ENCODE measurements around the gene ICA1L.
"Not testable (repeated sequence)": the region's sequence is repeated elsewhere in the genome, so short reads cannot be mapped to it uniquely, and the experiment has no call there.

The ICA1L gene

GRCh38 chr2:202818321-202818720 is 53.2 kb downstream of the ICA1L start:
- Mint-ChIP-seq H3K4me3 (no peak overlapping the region), H3K9me3 (peaks cover 6% of the 10 kb centered on the region), H3K4me1 (no peaks in the 10 kb centered on the region), H3K27ac (no peak overlapping the region), H3K27me3 (no peaks in the 10 kb centered on the region), H3K36me3 (peaks cover 13% of the 10 kb centered on the region)
- no peak for ATAC-seq

DNA sequence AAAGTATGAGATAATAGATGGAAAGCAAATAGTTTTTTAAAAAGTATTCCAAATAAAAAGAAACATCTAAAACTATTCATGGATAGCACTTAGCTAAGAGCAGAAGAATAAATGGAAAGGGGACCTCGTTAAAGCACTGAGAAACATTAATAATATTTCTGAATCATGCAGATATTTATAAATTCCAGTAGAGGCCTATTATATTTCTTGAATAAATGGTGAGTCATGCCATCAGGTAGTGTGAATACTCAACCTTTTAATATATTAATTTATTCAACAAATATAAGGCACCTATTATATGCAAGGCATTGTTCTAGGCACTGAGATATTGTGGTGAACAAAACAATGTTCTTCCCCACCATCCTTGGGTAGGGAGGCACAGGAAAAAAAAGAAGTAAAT is 53.8 kb downstream of the ICA1L start:
- no peak for ATAC-seq
- Mint-ChIP-seq H3K4me1 (no peaks in the 10 kb centered on the region), H3K9me3 (peaks cover 6% of the 10 kb centered on the region), H3K4me3 (no peak overlapping the region), H3K27me3 (no peaks in the 10 kb centered on the region), H3K27ac (no peak overlapping the region), H3K36me3 (peaks cover 13% of the 10 kb centered on the region)

GRCh38 chr2:202815548-202816360 is 55.8 kb downstream of the ICA1L start:
- Mint-ChIP-seq H3K4me3 (no peak overlapping the region), H3K9me3 (peaks cover 9% of the 10 kb centered on the region), H3K36me3 (peaks cover 24% of the 10 kb centered on the region), H3K27me3 (no peaks in the 10 kb centered on the region), H3K4me1 (no peaks in the 10 kb centered on the region), H3K27ac (no peak overlapping the region)
- ATAC-seq, result no peak

GRCh38 chr2:202814226-202814625 is 57.3 kb downstream of the ICA1L start:
- Mint-ChIP-seq H3K4me3 (no peak overlapping the region), H3K4me1 (no peaks in the 10 kb centered on the region), H3K36me3 (peaks cover 38% of the 10 kb centered on the region), H3K27ac (no peak overlapping the region), H3K9me3 (peaks cover 11% of the 10 kb centered on the region), H3K27me3 (no peaks in the 10 kb centered on the region)
- ATAC-seq, result no peak

GRCh38 chr2:202813387-202813786 is 58.2 kb downstream of the ICA1L start:
- Mint-ChIP-seq H3K4me3 (no peak overlapping the region), H3K36me3 (peaks cover 46% of the 10 kb centered on the region)
- ATAC-seq, result no peak

GRCh38 chr2:202808754-202809153 is 62.8 kb downstream of the ICA1L start:
- Mint-ChIP-seq H3K36me3 (peaks cover 64% of the 10 kb centered on the region), H3K27me3 (no peaks in the 10 kb centered on the region), H3K4me3 (no peak overlapping the region), H3K9me3 (peaks cover 7% of the 10 kb centered on the region), H3K4me1 (no peaks in the 10 kb centered on the region), H3K27ac (no peak overlapping the region)
- ATAC-seq, result no peak

More at GRCh38 chr2:202813387-202813786, 58.2 kb downstream of the ICA1L start:
- H3K4me1 Mint-ChIP-seq, result no peaks in the 10 kb centered on the region
- no peaks in the 10 kb centered on the region for H3K27me3 Mint-ChIP-seq
- H3K9me3 Mint-ChIP-seq, result peaks cover 13% of the 10 kb centered on the region
- no peak overlapping the region for H3K27ac Mint-ChIP-seq

GRCh38 chr2:202807431-202808138 is 64.0 kb downstream of the ICA1L start:
- H3K9me3 Mint-ChIP-seq, H3K4me3 Mint-ChIP-seq, H3K27me3 Mint-ChIP-seq, ATAC-seq, H3K4me1 Mint-ChIP-seq, H3K27ac Mint-ChIP-seq: not testable (repeated sequence)
- peaks cover 68% of the 10 kb centered on the region for H3K36me3 Mint-ChIP-seq

GRCh38 chr2:202805911-202806310 is 65.7 kb downstream of the ICA1L start:
- not testable (repeated sequence) for H3K27me3 Mint-ChIP-seq, H3K27ac Mint-ChIP-seq, ATAC-seq, H3K9me3 Mint-ChIP-seq, H3K4me1 Mint-ChIP-seq, H3K4me3 Mint-ChIP-seq
- H3K36me3 Mint-ChIP-seq, result peaks cover 75% of the 10 kb centered on the region

GRCh38 chr2:202797944-202798343 is 73.6 kb downstream of the ICA1L start:
- no peak for ATAC-seq
- Mint-ChIP-seq H3K4me1 (no peaks in the 10 kb centered on the region), H3K36me3 (peaks cover 54% of the 10 kb centered on the region), H3K4me3 (no peak overlapping the region), H3K27me3 (no peaks in the 10 kb centered on the region), H3K27ac (no peak overlapping the region), H3K9me3 (peaks cover 3% of the 10 kb centered on the region)

DNA sequence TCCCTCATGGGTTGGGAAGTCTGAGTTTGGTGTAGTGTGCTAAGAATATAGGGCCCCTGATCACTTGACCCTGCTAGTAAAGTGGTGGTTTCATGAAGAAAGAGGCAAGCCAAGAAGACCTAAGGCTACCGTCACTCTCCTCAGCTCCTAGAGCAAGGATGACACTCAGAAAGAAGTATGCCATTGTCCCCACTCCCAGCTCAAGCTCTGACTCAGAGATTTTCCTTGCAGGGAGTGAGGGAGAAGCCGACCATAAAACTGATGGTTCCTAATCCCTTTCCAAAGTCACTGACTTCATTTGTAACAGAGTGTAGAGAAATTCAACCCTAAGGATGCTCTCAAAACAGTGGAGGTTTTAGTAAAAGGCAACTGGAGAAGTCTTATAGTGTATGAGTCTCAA is 80.9 kb downstream of the ICA1L start:
- ATAC-seq, result no peak
- Mint-ChIP-seq H3K27ac (no peak overlapping the region), H3K4me1 (no peaks in the 10 kb centered on the region), H3K27me3 (no peaks in the 10 kb centered on the region), H3K36me3 (peaks cover 35% of the 10 kb centered on the region), H3K9me3 (no peaks in the 10 kb centered on the region), H3K4me3 (no peak overlapping the region)

- Mint-ChIP-seq H3K27ac (peak overlapping the region; percentile 12), H3K4me1 (no peaks in the 10 kb centered on the region), H3K9me3 (no peaks in the 10 kb centered on the region), H3K36me3 (peaks cover 55% of the 10 kb centered on the region), H3K4me3 (no peak overlapping the region), H3K27me3 (no peaks in the 10 kb centered on the region)
- ATAC-seq, result no peak
Measured at GRCh38 chr2:202786842-202787241, 84.7 kb downstream of the ICA1L start.

DNA sequence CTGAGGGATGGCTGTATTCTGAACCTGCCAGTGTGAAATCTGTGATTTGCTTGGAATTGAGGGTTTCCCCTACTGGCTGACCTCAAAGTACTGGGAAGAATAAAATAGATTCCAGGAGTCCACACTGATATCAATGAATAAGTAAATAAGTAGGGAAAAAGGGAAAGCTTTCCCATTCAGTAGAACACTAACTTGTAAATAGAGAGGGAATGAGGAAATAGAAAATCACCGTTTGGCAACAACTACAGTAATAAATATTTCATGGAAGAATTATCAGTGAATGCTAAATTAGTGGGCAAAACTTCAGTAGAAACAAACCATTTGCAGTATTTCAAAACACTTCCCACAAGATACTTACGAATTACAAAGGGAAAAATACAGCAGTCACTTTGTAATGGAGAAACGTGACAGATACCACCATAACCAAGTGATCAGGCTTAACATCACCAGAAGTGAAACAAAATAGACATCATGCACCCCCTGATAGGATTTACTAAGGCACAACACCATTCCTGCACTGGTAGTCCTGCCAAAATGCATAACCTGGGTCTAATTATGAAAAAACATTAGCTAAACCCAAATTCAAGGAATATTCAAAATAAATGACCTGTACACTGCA is 88.5 kb downstream of the ICA1L start:
- Mint-ChIP-seq H3K36me3 (peaks cover 56% of the 10 kb centered on the region), H3K9me3 (no peaks in the 10 kb centered on the region), H3K4me1 (peaks cover 5% of the 10 kb centered on the region), H3K27ac (no peak overlapping the region), H3K4me3 (no peak overlapping the region), H3K27me3 (no peaks in the 10 kb centered on the region)
- ATAC-seq, result no peak

DNA sequence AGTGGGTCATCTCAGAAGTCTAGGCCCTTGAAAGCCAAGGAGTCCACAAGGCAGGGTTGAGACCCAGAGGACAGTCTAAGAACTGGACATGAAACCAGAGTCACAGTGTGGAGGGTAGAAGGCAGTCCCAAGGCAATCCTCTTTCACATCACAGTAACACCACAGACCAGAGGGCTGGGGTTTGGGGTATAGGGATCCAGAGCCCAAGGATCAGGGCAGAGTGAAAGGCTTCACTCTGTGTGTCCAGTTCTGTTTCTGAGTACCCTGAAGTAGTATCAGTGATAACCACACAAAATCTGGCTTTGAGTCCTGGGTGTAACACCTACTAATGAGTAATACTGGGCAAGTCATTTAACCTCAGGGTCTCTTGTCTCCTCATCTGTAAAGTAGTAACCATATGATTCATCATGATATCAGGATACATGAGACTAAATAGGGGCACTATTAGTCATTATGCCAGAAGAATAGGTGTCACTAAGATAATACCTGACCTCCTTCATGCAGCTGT is 91.0 kb downstream of the ICA1L start:
- no peaks in the 10 kb centered on the region for H3K9me3 Mint-ChIP-seq
- H3K27me3 Mint-ChIP-seq, result no peaks in the 10 kb centered on the region
- ATAC-seq, result peak; percentile 78
- H3K27ac Mint-ChIP-seq, result no peak overlapping the region
- H3K4me1 Mint-ChIP-seq, result peaks cover 5% of the 10 kb centered on the region
- H3K36me3 Mint-ChIP-seq, result peaks cover 44% of the 10 kb centered on the region
- no peak overlapping the region for H3K4me3 Mint-ChIP-seq

GRCh38 chr2:202778217-202778616 is 93.3 kb downstream of the ICA1L start:
- Mint-ChIP-seq H3K4me1 (peaks cover 5% of the 10 kb centered on the region), H3K4me3 (no peak overlapping the region), H3K36me3 (peaks cover 51% of the 10 kb centered on the region), H3K27me3 (no peaks in the 10 kb centered on the region), H3K9me3 (no peaks in the 10 kb centered on the region), H3K27ac (no peak overlapping the region)
- no peak for ATAC-seq

DNA sequence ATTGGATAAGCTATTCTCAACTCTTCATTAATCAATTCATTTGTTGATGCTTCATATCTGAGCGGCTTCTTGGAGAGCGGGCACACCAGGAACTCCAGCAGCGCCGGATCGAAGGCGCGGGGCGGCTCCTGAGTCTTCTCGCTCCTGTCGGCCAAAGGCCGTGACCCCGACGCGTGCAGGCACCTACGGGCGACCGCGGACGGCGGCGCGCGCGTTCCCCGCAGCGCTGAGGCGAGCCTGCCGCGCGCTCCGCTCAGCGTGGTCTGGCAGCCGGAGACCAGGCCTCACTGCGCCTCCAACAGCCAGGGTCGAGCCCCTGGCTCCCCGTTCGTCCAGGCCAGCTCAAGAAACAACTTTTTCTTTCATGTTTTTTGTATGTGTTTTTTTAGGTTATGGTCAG is 97.5 kb downstream of the ICA1L start:
- Mint-ChIP-seq H3K4me3 (no peak overlapping the region), H3K9me3 (no peaks in the 10 kb centered on the region), H3K4me1 (no peaks in the 10 kb centered on the region), H3K27me3 (no peaks in the 10 kb centered on the region), H3K27ac (no peak overlapping the region), H3K36me3 (peaks cover 32% of the 10 kb centered on the region)
- ATAC-seq, result no peak
